ENCODE measurements around the gene CHRNA7. TPM values are rescaled to one million over a fixed set of nuclear protein-coding genes. Genes with fewer than 3 reads are reported as not detected.
A peak's percentile ranks its signal among the peaks of the same experiment; 100 is the strongest.

Gene CHRNA7
- total RNA-seq (2014; rRNA removed; shearing (Covaris generic)) = 2.0 TPM in 2 replicates
- 0.90 and 1.6 TPM in 2 replicates for polyA plus RNA-seq (2015; cell fraction: cytosol; rRNA removed)
- polyA plus RNA-seq (2015; cell fraction: nucleus; rRNA removed) = 1.9 and 2.6 TPM in 2 replicates

GRCh38 chr15:32029862-32030781, at the start of gene CHRNA7:
Gene CHRNA7 (plus strand): TSS chr15:32030515. CDS start chr15:32030595, 80 bp downstream.
- DNase-seq (ENCODE audit: low read depth) = peak; percentile 26

GRCh38 chr15:31985607-31986006, 44.7 kb upstream of the CHRNA7 start:
- no peak for DNase-seq (ENCODE audit: low read depth)

- DNase-seq (ENCODE audit: low read depth) = no peak
These were observed 37.3 kb upstream of the CHRNA7 start for GRCh38 chr15:31993062-31993461.

- DNase-seq (ENCODE audit: low read depth) = no peak
These were observed 32.6 kb upstream of the CHRNA7 start for GRCh38 chr15:31997711-31998110.

- no peak for DNase-seq (ENCODE audit: low read depth)
These were observed 26.8 kb upstream of the CHRNA7 start for GRCh38 chr15:32003558-32003957.

- DNase-seq (ENCODE audit: low read depth) = no peak
These were observed 26.1 kb upstream of the CHRNA7 start for GRCh38 chr15:32004249-32004648.

GRCh38 chr15:32007355-32007960, 22.9 kb upstream of the CHRNA7 start:
- no peak for DNase-seq (ENCODE audit: low read depth)

GRCh38 chr15:32014953-32015352, 15.4 kb upstream of the CHRNA7 start:
- no peak for DNase-seq (ENCODE audit: low read depth)

GRCh38 chr15:32020156-32020555, 10.2 kb upstream of the CHRNA7 start:
- DNase-seq (ENCODE audit: low read depth) = no peak

GRCh38 chr15:32028921-32029320, 1.4 kb upstream of the CHRNA7 start:
- no peak for DNase-seq (ENCODE audit: low read depth)

GRCh38 chr15:32029409-32029861, 880 bp upstream of the CHRNA7 start:
- peak; percentile 8 for DNase-seq (ENCODE audit: low read depth)

GRCh38 chr15:32030795-32031194, 480 bp downstream of the CHRNA7 start:
- DNase-seq (ENCODE audit: low read depth) = peak; percentile 20

GRCh38 chr15:32033186-32033890, 3.0 kb downstream of the CHRNA7 start:
- DNase-seq (ENCODE audit: low read depth) = no peak

- no peak for DNase-seq (ENCODE audit: low read depth)
These were observed 3.8 kb downstream of the CHRNA7 start for GRCh38 chr15:32034106-32034505.

- no peak for DNase-seq (ENCODE audit: low read depth)
These were observed 5.0 kb downstream of the CHRNA7 start for GRCh38 chr15:32035285-32035684.

GRCh38 chr15:32036971-32037370, 6.7 kb downstream of the CHRNA7 start:
- no peak for DNase-seq (ENCODE audit: low read depth)

- DNase-seq (ENCODE audit: low read depth) = no peak
These were observed 11.0 kb downstream of the CHRNA7 start for GRCh38 chr15:32041294-32041693.

GRCh38 chr15:32042269-32042972, 12.1 kb downstream of the CHRNA7 start:
- no peak for DNase-seq (ENCODE audit: low read depth)

GRCh38 chr15:32053719-32054118, 23.4 kb downstream of the CHRNA7 start:
- no peak for DNase-seq (ENCODE audit: low read depth)

- DNase-seq (ENCODE audit: low read depth) = no peak
These were observed 27.6 kb downstream of the CHRNA7 start for GRCh38 chr15:32057876-32058425.

GRCh38 chr15:32060706-32061105, 30.4 kb downstream of the CHRNA7 start:
- no peak for DNase-seq (ENCODE audit: low read depth)
